T-cell (primary cell): ENCODE measurements around the gene TTLL11. TPM values are rescaled to one million over a fixed set of nuclear protein-coding genes. Genes with fewer than 3 reads are reported as not detected.
A peak's percentile ranks its signal among the peaks of the same experiment; 100 is the strongest.

Source experiments
- ATAC-seq, 4 experiments: fragments of 200-7000 bp in 3 of 4; fragments of 150-1000 bp in 1 of 4; cut with Tn5 transposase; replicated peaks in 1 of 4; 1 replicate in 3 of 4; 2 replicates in 1 of 4; pipeline ENCODE4 v1.10.0; 2021; ENCODE audit warnings: moderate library complexity in 3 of 4, mild to moderate bottlenecking in 2 of 4, moderate number of reproducible peaks in 1 of 4
- CTCF ChIA-PET, 2 donors: fragments of 300-600 bp; sonication (Branson Sonifier 250); formaldehyde crosslinking; loops; one replicate each; lab custom pipeline; 2022; ENCODE audit warnings: antibody characterized with exemption in 2 of 2; lab: Charles Lee
- POLR2A ChIA-PET, 2 donors: fragments of 300-600 bp; sonication (Branson Sonifier 250); formaldehyde crosslinking; loops; one replicate each; lab custom pipeline; 2022; ENCODE audit warnings: antibody characterized with exemption in 2 of 2; lab: Charles Lee
- DNase-seq, 35 experiments: peaks; one replicate each; pipeline versions ENCODE4 v3.0.0 to v3.0.0-alpha.2; 2013 to 2023
- H3K27ac ChIP-seq: one replicate; pipeline ENCODE4 v1.5.1; 2013; ENCODE audit warnings: low read length
- H3K27me3 ChIP-seq, 2 experiments: replicated peaks in 1 of 2; 1 replicate in 1 of 2; 2 replicates in 1 of 2; pipeline versions ENCODE4 v1.6.1 to v1.7.0; 2013; ENCODE audit warnings: low read length in 1 of 2, mixed read lengths in 1 of 2; ENCODE audit not compliant: control insufficient read depth in 2 of 2, insufficient read depth in 2 of 2; ENCODE audit errors: extremely low read depth in 1 of 2
- H3K36me3 ChIP-seq, 2 donors: 1 replicate in 1 of 2; 2 replicates in 1 of 2; pipeline versions ENCODE4 v1.6.1 to v1.7.0; 2013; ENCODE audit warnings: low read length in 1 of 2; ENCODE audit not compliant: control insufficient read depth in 2 of 2, insufficient read depth in 1 of 2; ENCODE audit errors: extremely low read depth in 1 of 2
- H3K4me1 ChIP-seq, 2 experiments: 1 replicate in 1 of 2; 2 replicates in 1 of 2; pipeline versions ENCODE4 v1.6.1 to v1.7.0; 2013; ENCODE audit warnings: low read length in 2 of 2, mixed read lengths in 1 of 2; ENCODE audit not compliant: insufficient read depth in 2 of 2, control insufficient read depth in 1 of 2; ENCODE audit errors: extremely low read depth in 1 of 2
- H3K4me3 ChIP-seq, 2 donors: 1 replicate in 1 of 2; 2 replicates in 1 of 2; pipeline versions ENCODE4 v1.5.1 to v1.7.0; 2013; ENCODE audit warnings: mild to moderate bottlenecking in 2 of 2, low read length in 1 of 2, moderate library complexity in 1 of 2; ENCODE audit not compliant: control insufficient read depth in 1 of 2; ENCODE audit errors: extremely low read depth in 1 of 2
- H3K9me3 ChIP-seq: 2 replicates; pipeline ENCODE4 v1.7.0; 2013
- H3K27ac Mint-ChIP-seq, 2 donors: one replicate each; pipeline ENCODE4 v1.8.0; 2020 to 2021; ENCODE audit warnings: mild to moderate bottlenecking in 2 of 2, mixed read lengths in 2 of 2
- H3K27me3 Mint-ChIP-seq, 2 donors: one replicate each; pipeline ENCODE4 v1.8.0; 2021 to 2022; ENCODE audit warnings: mixed read lengths in 2 of 2
- H3K36me3 Mint-ChIP-seq: one replicate; pipeline ENCODE4 v1.8.0; 2021; ENCODE audit warnings: mixed read lengths
- H3K4me1 Mint-ChIP-seq, 3 donors: one replicate each; pipeline ENCODE4 v1.8.0; 2020 to 2022; ENCODE audit warnings: mixed read lengths in 3 of 3, mild to moderate bottlenecking in 1 of 3
- H3K4me3 Mint-ChIP-seq, 3 donors: one replicate each; pipeline ENCODE4 v1.8.0; 2020 to 2022; ENCODE audit warnings: mild to moderate bottlenecking in 3 of 3, mixed read lengths in 3 of 3, moderate library complexity in 3 of 3
- H3K9me3 Mint-ChIP-seq, 3 donors: one replicate each; pipeline ENCODE4 v1.8.0; 2020 to 2022; ENCODE audit warnings: mixed read lengths in 3 of 3
- WGBS: methylation state at CpG from one replicate; pipeline ENCODE4 v1.1.5; 2013; ENCODE audit warnings: missing lambda C conversion rate; ENCODE audit not compliant: insufficient coverage; 5-methylcytosine and 5-hydroxymethylcytosine counted together
- total RNA-seq, 35 experiments: library from RNA in 6 of 35; stranded (reverse) in 6 of 35; fragments of 120-200 nt in 1 of 35; gene quantifications; one replicate each; pipeline versions ENCODE4 v1.2.1 to v1.2.4 and lab custom pipeline; 2013 to 2026

TTLL11 gene
- total RNA-seq, 5 donors from 2014 or later (not counting 1 experiment from before 2014, with no cell fraction given) = 3.4 to 4.8 (median 4.6) TPM

- no peak overlapping the region for H3K4me3 Mint-ChIP-seq
- no peaks in the 10 kb centered on the region for H3K27me3 ChIP-seq
- H3K4me3 ChIP-seq = no peak overlapping the region
- CTCF ChIA-PET = no interaction called here
- no peaks in the 10 kb centered on the region for H3K9me3 ChIP-seq
- no peaks in the 10 kb centered on the region for H3K36me3 ChIP-seq
- H3K27me3 Mint-ChIP-seq = no peaks in the 10 kb centered on the region
- H3K27ac Mint-ChIP-seq = no peak overlapping the region
- peak in 27 of 35 experiments; percentile 3 to 73 (median 19) for DNase-seq
- H3K4me1 ChIP-seq = peaks cover 0 to 2% of the 10 kb centered on the region in 2 experiments
- no peaks in the 10 kb centered on the region for H3K9me3 Mint-ChIP-seq
- 0% methylated on average over 3 of the region's 8 CpGs for WGBS
- ATAC-seq = peak in 3 of 4 experiments; percentile 46 to 53 (median 52)
- POLR2A ChIA-PET = no interaction called here
- peaks cover 21% of the 10 kb centered on the region for H3K36me3 Mint-ChIP-seq
- no peaks in the 10 kb centered on the region for H3K4me1 Mint-ChIP-seq
- H3K27ac ChIP-seq = no peak overlapping the region
Observed at GRCh38 chr9:121992571-121993212, 100.4 kb downstream of the TTLL11 start.

GRCh38 chr9:121991307-121991661, 101.8 kb downstream of the TTLL11 start:
- WGBS = 100% methylated on average over 1 of the region's 4 CpGs
- no peak overlapping the region for H3K4me3 ChIP-seq
- DNase-seq (no peak), ATAC-seq (no peak)
- Mint-ChIP-seq H3K4me1 (no peaks in the 10 kb centered on the region), H3K36me3 (peaks cover 33% of the 10 kb centered on the region), H3K27ac (no peak overlapping the region), H3K4me3 (no peak overlapping the region), H3K9me3 (no peaks in the 10 kb centered on the region), H3K27me3 (no peaks in the 10 kb centered on the region)
- no peaks in the 10 kb centered on the region for H3K27me3 ChIP-seq
- H3K4me1 ChIP-seq = peaks cover 0 to 2% of the 10 kb centered on the region in 2 experiments
- CTCF ChIA-PET = interaction anchor here in 1 of 2 donors (0.6 kb wide), 1 partner anchor 18 kb away, joined by 3 read pairs; no protein-coding TSS in a partner anchor
- no peaks in the 10 kb centered on the region for H3K9me3 ChIP-seq
- POLR2A ChIA-PET = no interaction called here
- H3K36me3 ChIP-seq = no peaks in the 10 kb centered on the region
- no peak overlapping the region for H3K27ac ChIP-seq

DNA sequence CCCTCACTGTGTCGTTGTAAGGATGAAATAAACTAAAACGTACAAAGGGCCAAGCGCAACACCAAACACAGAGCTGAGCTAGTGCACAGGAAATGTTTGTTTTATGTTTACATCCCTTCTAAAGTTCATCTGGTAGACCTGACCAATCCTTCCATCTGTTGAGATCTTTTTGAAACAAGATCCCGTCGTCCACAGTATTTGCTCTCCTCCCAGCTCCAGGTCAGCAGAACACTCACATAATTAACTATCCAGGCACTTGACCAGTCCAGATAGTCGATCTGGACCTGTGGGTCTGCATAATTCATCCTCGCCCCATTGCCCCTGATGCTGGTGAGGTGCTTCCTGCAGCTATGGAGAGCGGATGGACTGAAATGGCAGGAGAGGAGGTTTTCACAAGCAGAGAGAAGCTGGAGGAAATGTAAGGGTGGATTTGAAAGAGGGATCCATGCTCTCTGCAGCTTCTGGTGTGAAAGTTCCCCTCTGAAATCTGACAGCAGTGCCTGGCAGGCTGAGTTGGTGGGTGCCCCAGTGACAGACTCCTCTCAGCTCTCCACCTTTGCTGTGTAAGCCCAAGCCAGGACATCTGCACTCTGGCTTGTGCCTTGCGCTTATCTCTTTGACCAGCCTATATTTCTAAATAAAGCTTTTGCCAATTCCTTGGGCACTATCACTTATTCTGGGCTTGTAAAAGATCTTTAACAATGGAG, 102.4 kb downstream of the TTLL11 start:
- H3K4me1 Mint-ChIP-seq = no peaks in the 10 kb centered on the region
- Histone ChIP-seq H3K9me3 (no peaks in the 10 kb centered on the region), H3K27ac (no peak overlapping the region), H3K4me1 (peaks cover 0 to 2% of the 10 kb centered on the region in 2 experiments), H3K36me3 (no peaks in the 10 kb centered on the region), H3K4me3 (no peak overlapping the region), H3K27me3 (no peaks in the 10 kb centered on the region)
- 97% methylated on average over 7 of the region's 9 CpGs for WGBS
- H3K27ac Mint-ChIP-seq = no peak overlapping the region
- DNase-seq (no peak), ATAC-seq (no peak)
- H3K27me3 Mint-ChIP-seq = no peaks in the 10 kb centered on the region
- ChIA-PET CTCF (interaction anchor here in 1 of 2 donors (0.6 kb wide), 1 partner anchor 18 kb away, joined by 3 read pairs; no protein-coding TSS in a partner anchor), POLR2A (no interaction called here)
- peaks cover 33% of the 10 kb centered on the region for H3K36me3 Mint-ChIP-seq
- H3K9me3 Mint-ChIP-seq = no peaks in the 10 kb centered on the region
- no peak overlapping the region for H3K4me3 Mint-ChIP-seq

DNA sequence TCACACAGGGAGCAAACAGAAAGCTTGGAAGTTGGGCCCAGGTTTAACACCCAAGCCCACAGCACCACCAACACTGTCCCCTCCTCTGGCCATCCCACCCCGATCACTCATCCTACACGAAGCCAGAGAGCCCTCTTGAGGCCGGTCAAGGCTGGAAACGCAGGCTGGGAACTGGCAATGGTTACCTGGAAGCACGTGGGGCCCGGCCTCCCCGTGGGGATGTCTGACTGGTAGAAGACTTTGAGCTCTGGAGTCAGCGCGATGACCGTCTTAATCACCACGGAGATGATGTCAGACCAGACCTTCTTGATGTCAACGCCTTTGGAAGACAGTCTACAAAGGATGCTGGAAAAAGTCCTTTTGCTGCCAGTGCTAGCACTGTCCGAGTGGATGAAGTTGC, 104.1 kb downstream of the TTLL11 start:
- ATAC-seq (no peak), DNase-seq (no peak)
- H3K9me3 ChIP-seq = no peaks in the 10 kb centered on the region
- Mint-ChIP-seq H3K27ac (no peak overlapping the region), H3K4me1 (no peaks in the 10 kb centered on the region), H3K27me3 (no peaks in the 10 kb centered on the region), H3K36me3 (peaks cover 33% of the 10 kb centered on the region), H3K4me3 (no peak overlapping the region), H3K9me3 (no peaks in the 10 kb centered on the region)
- WGBS = 92% methylated on average over 11 of the region's 13 CpGs
- H3K27me3 ChIP-seq = no peaks in the 10 kb centered on the region
- CTCF ChIA-PET = no interaction called here
- no peak overlapping the region for H3K4me3 ChIP-seq
- peaks cover 0 to 2% of the 10 kb centered on the region in 2 experiments for H3K4me1 ChIP-seq
- no peaks in the 10 kb centered on the region for H3K36me3 ChIP-seq
- no peak overlapping the region for H3K27ac ChIP-seq
- POLR2A ChIA-PET = no interaction called here

GRCh38 chr9:121987314-121987713, 105.8 kb downstream of the TTLL11 start:
- DNase-seq (no peak), ATAC-seq (no peak)
- Histone ChIP-seq H3K9me3 (no peaks in the 10 kb centered on the region), H3K4me3 (no peak overlapping the region), H3K4me1 (no peaks in the 10 kb centered on the region), H3K27me3 (no peaks in the 10 kb centered on the region), H3K36me3 (no peaks in the 10 kb centered on the region), H3K27ac (no peak overlapping the region)
- H3K9me3 Mint-ChIP-seq = peaks cover 0 to 6% (median 0%) of the 10 kb centered on the region in 3 donors
- H3K4me3 Mint-ChIP-seq = no peak overlapping the region
- H3K27me3 Mint-ChIP-seq = no peaks in the 10 kb centered on the region
- no peaks in the 10 kb centered on the region for H3K4me1 Mint-ChIP-seq
- POLR2A ChIA-PET = no interaction called here
- WGBS = 96% methylated on average over 6 of the region's 7 CpGs
- peaks cover 40% of the 10 kb centered on the region for H3K36me3 Mint-ChIP-seq
- H3K27ac Mint-ChIP-seq = no peak overlapping the region
- CTCF ChIA-PET = no interaction called here

DNA sequence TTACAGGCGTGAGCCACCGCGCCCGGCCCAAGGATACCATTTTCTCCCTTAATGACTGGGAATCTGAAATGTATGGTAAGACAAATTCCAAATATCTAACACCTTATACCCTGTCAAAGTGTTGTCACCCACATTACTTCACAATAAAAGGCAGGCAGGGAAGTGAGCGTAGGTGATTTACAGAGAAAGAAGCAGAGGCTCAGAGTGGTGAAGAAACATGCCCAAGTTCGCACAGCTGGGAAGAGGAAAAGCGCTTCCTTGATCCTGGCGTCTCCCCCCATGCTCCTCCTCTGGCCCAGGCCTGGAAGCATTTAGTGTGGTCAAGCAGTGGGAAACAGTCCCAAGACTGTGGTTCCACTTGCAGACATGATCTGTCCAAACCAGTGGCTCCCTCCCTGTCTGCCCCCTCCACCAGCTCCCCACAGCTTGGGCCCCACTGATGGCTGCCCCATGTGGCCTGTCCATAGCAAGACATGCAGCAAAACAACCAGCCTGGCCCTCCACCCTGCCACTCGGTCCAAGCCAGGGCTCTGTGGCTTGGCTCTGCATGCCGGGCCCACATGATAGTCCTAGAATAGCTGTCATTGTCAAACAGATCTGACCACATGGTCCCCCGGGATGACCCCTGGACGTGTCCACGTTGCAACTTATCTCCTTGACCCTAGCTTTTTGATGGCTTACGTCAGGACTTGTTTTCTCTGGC, 107.2 kb downstream of the TTLL11 start:
- Histone ChIP-seq H3K27ac (no peak overlapping the region), H3K4me1 (no peaks in the 10 kb centered on the region), H3K27me3 (no peaks in the 10 kb centered on the region), H3K36me3 (no peaks in the 10 kb centered on the region), H3K4me3 (no peak overlapping the region), H3K9me3 (no peaks in the 10 kb centered on the region)
- Mint-ChIP-seq H3K4me3 (no peak overlapping the region), H3K27ac (no peak overlapping the region), H3K9me3 (peaks cover 10 to 14% (median 11%) of the 10 kb centered on the region in 3 donors), H3K36me3 (peaks cover 44% of the 10 kb centered on the region), H3K4me1 (no peaks in the 10 kb centered on the region), H3K27me3 (no peaks in the 10 kb centered on the region)
- WGBS = 87% methylated on average over 8 of the region's 14 CpGs
- POLR2A ChIA-PET = no interaction called here
- CTCF ChIA-PET = interaction anchor here in 1 of 2 donors (0.6 kb wide), 1 partner anchor 424 kb away, joined by 4 read pairs; no protein-coding TSS in a partner anchor
- DNase-seq (no peak), ATAC-seq (no peak)
